ENCODE measurements around the gene PDXK.

DNA sequence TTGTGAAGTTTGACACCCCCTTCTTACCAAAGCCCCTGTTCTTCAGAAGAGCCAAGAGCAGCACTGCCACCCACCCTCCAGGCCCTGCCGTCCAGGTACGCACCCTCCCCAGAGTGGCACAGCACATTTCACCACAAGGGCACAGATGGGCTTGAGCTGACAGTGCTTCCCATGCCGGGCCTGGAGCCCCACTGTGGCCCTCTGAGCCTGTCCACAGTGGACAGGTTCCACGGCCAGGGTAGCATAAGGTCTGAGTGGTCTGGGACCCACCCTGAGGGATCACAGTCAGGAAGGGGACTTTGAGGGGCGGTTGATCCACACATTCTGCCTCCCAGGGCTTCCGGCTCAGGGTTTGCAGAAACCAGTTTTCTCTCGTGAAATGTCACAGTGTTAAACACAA is 28.6 kb upstream of the PDXK start:
- no peak for TF ChIP-seq CTCF (IDR thresholded peaks at IDR 0.05)
- TF ChIP-seq EP300 (IDR thresholded peaks at IDR 0.05), result no peak

Measured in tibial nerve (tissue), 4 donors.